Measurements from ENCODE around the gene PITX1. TPM values are rescaled to one million over a fixed set of nuclear protein-coding genes. Genes with fewer than 3 reads are reported as not detected.
"Not testable (repeated sequence)": the region's sequence is repeated elsewhere in the genome, so short reads cannot be mapped to it uniquely, and the experiment has no call there.

The PITX1 gene
- not detected in 2 replicates for total RNA-seq (2014; rRNA removed; shearing (Covaris generic))
- not detected in 2 replicates for polyA plus RNA-seq (2016; fragmentation: Nextera tagmentation; extraction: Ambion mirVana)

DNA sequence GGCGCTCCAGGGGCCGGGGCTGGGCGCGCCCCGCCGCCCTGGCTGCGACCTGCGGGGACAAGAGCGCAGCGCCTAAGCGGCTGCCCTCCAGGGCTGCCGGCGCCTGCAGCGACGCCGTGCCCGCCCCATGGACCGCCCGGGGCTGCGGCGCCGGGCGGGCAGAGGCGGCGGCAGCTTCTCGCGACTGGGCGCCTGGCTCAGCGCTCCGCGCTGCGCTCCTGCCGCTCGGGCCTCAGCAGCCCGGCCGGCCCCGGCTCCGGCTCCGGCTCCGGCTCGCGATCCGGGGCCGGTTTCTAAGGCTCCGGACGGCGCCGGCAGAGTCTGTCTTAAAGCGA is at the start of gene PITX1:
PITX1 (minus strand) TSS at position 328 of the 335 bp plus-strand sequence. CDS start 347 bp downstream, outside the sequence.
- no peaks in the 10 kb centered on the region for H3F3A ChIP-seq (ENCODE audit: insufficient read depth)
- H3K4me3 ChIP-seq: peak within 1 kb of the TSS; percentile 59
- no peaks in the 10 kb centered on the region for H3K9me2 ChIP-seq (ENCODE audit: insufficient read depth)
- H3K36me3 ChIP-seq (ENCODE audit: low read depth): no peaks in the 10 kb centered on the region
- WGBS, 2 experiments (ENCODE audit: low coverage in 1 of 2, low lambda C conversion rate in 2 of 2, missing lambda C conversion rate in 2 of 2): 0 to 1% methylated on average over 7 to 34 of the region's 49 CpGs
- H3K27ac ChIP-seq: no peak within 1 kb of the TSS
- H3K4me1 ChIP-seq (ENCODE audit: insufficient read depth): no peaks in the 10 kb centered on the region; the same call in 1 of the 2 replicates
- peak within 1 kb of the TSS; percentile 62 for H2AFZ ChIP-seq
- H3K9me3 ChIP-seq (ENCODE audit: low read depth): no peaks in the 10 kb centered on the region
- no peaks in the 10 kb centered on the region for H4K20me1 ChIP-seq (ENCODE audit: insufficient read depth)
- DNase-seq: peak; percentile 62
- no peaks in the 10 kb centered on the region for H3K79me2 ChIP-seq (ENCODE audit: insufficient read depth)
- in situ Hi-C loops (cut with MboI): no loop called here
- TF ChIP-seq EZH2 (IDR thresholded peaks at IDR 0.05; ENCODE audit: insufficient read depth, poor library complexity, severe bottlenecking): no peak
- TF ChIP-seq EZH2phosphoT487 (IDR thresholded peaks at IDR 0.05; ENCODE audit: insufficient read depth, low read depth): no peak
- H3K9ac ChIP-seq: no peak within 1 kb of the TSS
- peaks cover 86% of the 10 kb centered on the region for H3K27me3 ChIP-seq (replicated peaks; ENCODE audit: insufficient read depth)
- peak within 1 kb of the TSS; percentile 53 for H3K4me2 ChIP-seq (ENCODE audit: unreplicated experiment)

DNA sequence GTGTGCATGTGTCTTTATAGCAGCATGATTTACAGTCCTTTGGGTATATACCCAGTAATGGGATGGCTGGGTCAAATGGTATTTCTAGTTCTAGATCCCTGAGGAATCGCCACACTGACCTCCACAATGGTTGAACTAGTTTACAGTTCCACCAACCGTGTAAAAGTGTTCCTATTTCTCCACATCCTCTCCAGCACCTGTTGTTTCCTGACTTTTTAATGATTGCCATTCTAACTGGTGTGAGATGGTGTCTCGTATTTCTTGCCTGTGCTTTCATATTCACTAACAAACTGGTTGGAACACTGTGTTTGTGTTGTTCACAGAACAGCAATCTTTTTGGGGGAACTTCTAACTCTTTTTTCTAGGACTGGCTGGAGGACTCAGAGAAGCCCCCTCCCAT is 49.3 kb upstream of the PITX1 start:
- H3K27ac ChIP-seq; H3K79me2 ChIP-seq (ENCODE audit: insufficient read depth); H3K4me1 ChIP-seq (ENCODE audit: insufficient read depth); H3F3A ChIP-seq (ENCODE audit: insufficient read depth); H2AFZ ChIP-seq; H3K9me2 ChIP-seq (ENCODE audit: insufficient read depth); H3K9ac ChIP-seq; H3K4me3 ChIP-seq; in situ Hi-C loops (cut with MboI); H3K36me3 ChIP-seq (ENCODE audit: low read depth); H4K20me1 ChIP-seq (ENCODE audit: insufficient read depth); DNase-seq; H3K9me3 ChIP-seq (ENCODE audit: low read depth); H3K4me2 ChIP-seq (ENCODE audit: unreplicated experiment): not testable (repeated sequence)
- 33 to 35% methylated on average over 3 of the region's 3 CpGs for WGBS, 2 experiments (ENCODE audit: low coverage in 1 of 2, low lambda C conversion rate in 2 of 2, missing lambda C conversion rate in 2 of 2)
- H3K27me3 ChIP-seq (replicated peaks; ENCODE audit: insufficient read depth): peaks cover 13% of the 10 kb centered on the region

DNA sequence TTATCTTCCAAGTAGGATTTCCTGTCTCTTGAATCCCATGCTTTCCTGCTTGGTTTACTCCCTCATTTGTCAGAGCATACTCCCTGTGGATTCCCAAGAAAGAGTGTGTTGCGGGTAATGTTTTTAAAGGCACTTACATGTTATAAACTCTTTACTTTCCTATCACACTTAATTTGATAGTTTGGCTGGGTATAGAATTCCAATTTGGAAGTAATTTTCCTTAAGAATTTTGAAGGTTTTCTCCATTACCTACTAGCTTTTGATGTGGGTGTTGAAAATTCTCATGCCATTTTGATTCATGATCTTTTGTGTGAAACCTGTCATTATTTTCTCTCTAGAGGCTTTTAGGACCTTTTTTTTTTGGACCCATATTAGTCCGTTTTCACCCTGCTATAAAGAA is 47.2 kb upstream of the PITX1 start:
- WGBS, 2 experiments (ENCODE audit: low coverage in 1 of 2, low lambda C conversion rate in 2 of 2, missing lambda C conversion rate in 2 of 2): 46 to 54% methylated on average over 2 of the region's 2 CpGs

DNA sequence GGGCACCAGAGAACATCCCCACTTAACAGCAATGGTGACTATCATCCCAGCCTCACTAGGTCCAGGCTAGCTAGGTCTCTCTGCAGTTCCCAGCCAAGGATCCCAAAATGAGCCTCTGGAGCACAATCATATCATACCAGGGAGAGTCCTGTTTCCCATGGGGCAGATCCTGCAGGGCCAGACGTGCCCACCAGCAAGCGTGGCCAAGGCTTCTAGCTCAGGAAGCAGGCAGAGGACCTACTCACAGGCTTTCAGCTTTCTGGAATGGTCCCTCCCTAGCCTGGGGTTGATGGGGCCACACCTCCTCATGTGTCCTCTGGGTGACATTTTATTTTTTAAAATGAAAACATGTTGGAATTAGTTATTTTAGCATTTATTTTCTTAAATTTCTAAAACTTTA is 45.7 kb upstream of the PITX1 start:
- Histone ChIP-seq H3F3A (ENCODE audit: insufficient read depth) (no peaks in the 10 kb centered on the region), H3K9me3 (ENCODE audit: low read depth) (no peaks in the 10 kb centered on the region), H3K9ac (no peak overlapping the region), H3K27ac (no peak overlapping the region), H4K20me1 (ENCODE audit: insufficient read depth) (no peaks in the 10 kb centered on the region), H3K9me2 (ENCODE audit: insufficient read depth) (no peaks in the 10 kb centered on the region), H2AFZ (no peak overlapping the region), H3K4me3 (no peak overlapping the region), H3K36me3 (ENCODE audit: low read depth) (no peaks in the 10 kb centered on the region), H3K27me3 (replicated peaks; ENCODE audit: insufficient read depth) (peaks cover 19% of the 10 kb centered on the region), H3K79me2 (ENCODE audit: insufficient read depth) (no peaks in the 10 kb centered on the region), H3K4me2 (ENCODE audit: unreplicated experiment) (no peak overlapping the region), H3K4me1 (ENCODE audit: insufficient read depth) (no peaks in the 10 kb centered on the region)
- in situ Hi-C loops (cut with MboI): no loop called here
- 18% methylated on average over 2 of the region's 2 CpGs for WGBS, 2 experiments (ENCODE audit: low coverage in 1 of 2, low lambda C conversion rate in 2 of 2, missing lambda C conversion rate in 2 of 2)
- no peak for DNase-seq
- TF ChIP-seq EZH2phosphoT487 (IDR thresholded peaks at IDR 0.05; ENCODE audit: insufficient read depth, low read depth) (no peak), EZH2 (IDR thresholded peaks at IDR 0.05; ENCODE audit: insufficient read depth, poor library complexity, severe bottlenecking) (no peak)

More for the DNA sequence above, 47.2 kb upstream of the PITX1 start:
- in situ Hi-C loops (cut with MboI): no loop called here
- H3F3A ChIP-seq (ENCODE audit: insufficient read depth): no peaks in the 10 kb centered on the region
- H3K27me3 ChIP-seq (replicated peaks; ENCODE audit: insufficient read depth): peaks cover 11% of the 10 kb centered on the region
- H3K27ac ChIP-seq: no peak overlapping the region
- DNase-seq: no peak
- no peaks in the 10 kb centered on the region for H3K36me3 ChIP-seq (ENCODE audit: low read depth)
- no peak overlapping the region for H3K4me2 ChIP-seq (ENCODE audit: unreplicated experiment)
- no peaks in the 10 kb centered on the region for H3K9me2 ChIP-seq (ENCODE audit: insufficient read depth)
- H3K4me3 ChIP-seq: no peak overlapping the region
- H4K20me1 ChIP-seq (ENCODE audit: insufficient read depth): no peaks in the 10 kb centered on the region
- no peaks in the 10 kb centered on the region for H3K4me1 ChIP-seq (ENCODE audit: insufficient read depth)
- H2AFZ ChIP-seq: no peak overlapping the region
- H3K9ac ChIP-seq: no peak overlapping the region
- H3K79me2 ChIP-seq (ENCODE audit: insufficient read depth): no peaks in the 10 kb centered on the region
- H3K9me3 ChIP-seq (ENCODE audit: low read depth): no peaks in the 10 kb centered on the region
- TF ChIP-seq EZH2 (IDR thresholded peaks at IDR 0.05; ENCODE audit: insufficient read depth, poor library complexity, severe bottlenecking) (no peak), EZH2phosphoT487 (IDR thresholded peaks at IDR 0.05; ENCODE audit: insufficient read depth, low read depth) (no peak)

DNA sequence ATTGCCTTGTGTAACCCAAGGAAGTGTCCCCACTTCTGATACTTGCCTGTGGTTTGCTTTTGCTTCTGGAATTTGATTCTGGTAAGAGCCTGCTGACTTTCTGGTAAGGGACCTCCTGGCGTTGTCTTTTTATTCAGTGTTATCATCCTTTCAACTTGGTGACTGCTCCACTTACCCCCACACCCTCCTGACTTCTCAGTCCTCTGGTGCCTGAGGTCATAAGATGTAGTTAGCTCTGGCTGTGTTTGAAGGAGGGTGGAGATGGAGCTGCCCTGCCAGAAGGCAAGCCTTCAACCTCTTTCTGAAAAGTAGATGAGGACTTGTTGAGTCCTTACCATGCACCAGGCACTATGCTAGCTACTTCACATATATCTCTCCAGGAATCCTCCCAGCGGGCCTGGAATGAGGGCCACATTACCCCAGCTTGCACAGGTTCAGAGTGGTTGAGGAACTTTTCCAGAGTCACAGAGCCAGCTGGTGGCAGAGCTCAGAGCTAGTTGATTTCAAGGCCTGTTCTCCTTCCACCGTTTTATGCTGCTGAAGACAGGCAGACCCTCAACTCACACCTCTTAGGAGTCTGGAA is 45.2 kb upstream of the PITX1 start:
- no peak overlapping the region for H3K4me2 ChIP-seq (ENCODE audit: unreplicated experiment)
- no peaks in the 10 kb centered on the region for H3K79me2 ChIP-seq (ENCODE audit: insufficient read depth)
- H4K20me1 ChIP-seq (ENCODE audit: insufficient read depth): no peaks in the 10 kb centered on the region
- no peak overlapping the region for H2AFZ ChIP-seq
- no peak overlapping the region for H3K4me3 ChIP-seq
- no peaks in the 10 kb centered on the region for H3K36me3 ChIP-seq (ENCODE audit: low read depth)
- H3K27ac ChIP-seq: no peak overlapping the region
- 21 to 29% methylated on average over 3 of the region's 3 CpGs for WGBS, 2 experiments (ENCODE audit: low coverage in 1 of 2, low lambda C conversion rate in 2 of 2, missing lambda C conversion rate in 2 of 2)
- in situ Hi-C loops (cut with MboI): no loop called here
- H3K9me2 ChIP-seq (ENCODE audit: insufficient read depth): no peaks in the 10 kb centered on the region
- TF ChIP-seq EZH2 (IDR thresholded peaks at IDR 0.05; ENCODE audit: insufficient read depth, poor library complexity, severe bottlenecking) (no peak), EZH2phosphoT487 (IDR thresholded peaks at IDR 0.05; ENCODE audit: insufficient read depth, low read depth) (no peak)
- H3F3A ChIP-seq (ENCODE audit: insufficient read depth): no peaks in the 10 kb centered on the region
- no peaks in the 10 kb centered on the region for H3K4me1 ChIP-seq (ENCODE audit: insufficient read depth)
- peaks cover 21% of the 10 kb centered on the region for H3K27me3 ChIP-seq (replicated peaks; ENCODE audit: insufficient read depth)
- DNase-seq: no peak
- H3K9me3 ChIP-seq (ENCODE audit: low read depth): no peaks in the 10 kb centered on the region
- H3K9ac ChIP-seq: no peak overlapping the region
